DOHH2 (cell line): ENCODE measurements around the gene ARFIP2.
A peak's percentile ranks its signal among the peaks of the same experiment; 100 is the strongest.

Source experiments
- H3F3A ChIP-seq: fragments of 200-600 bp; sonication (generic), shearing (Covaris generic); 2 replicates; pipeline ENCODE4 v1.6.0; 2016; ENCODE audit warnings: antibody characterized with exemption, mild to moderate bottlenecking; ENCODE audit not compliant: control insufficient read depth, insufficient read depth
- H3K27ac ChIP-seq: fragments of 200-600 bp; sonication (generic); 2 replicates; pipeline ENCODE4 v1.5.1; 2014; ENCODE audit warnings: low read depth, mild to moderate bottlenecking, low read length, moderate library complexity
- H3K27me3 ChIP-seq: fragments of 200-600 bp; sonication (generic); 2 replicates; pipeline ENCODE4 v1.6.1; 2014; ENCODE audit warnings: mild to moderate bottlenecking, low read length, mixed read lengths; ENCODE audit not compliant: control insufficient read depth
- H3K36me3 ChIP-seq: fragments of 200-600 bp; sonication (generic); 2 replicates; pipeline ENCODE4 v1.6.1; 2014; ENCODE audit warnings: mild to moderate bottlenecking, low read length, moderate library complexity, mixed read lengths; ENCODE audit not compliant: control insufficient read depth
- H3K4me1 ChIP-seq: fragments of 200-600 bp; sonication (generic); 2 replicates; pipeline ENCODE4 v1.6.1; 2014; ENCODE audit warnings: mild to moderate bottlenecking, low read length, mixed read lengths; ENCODE audit not compliant: control insufficient read depth
- H3K4me2 ChIP-seq: fragments of 200-600 bp; sonication (generic); 2 replicates; pipeline ENCODE4 v1.6.0; 2014; ENCODE audit warnings: mild to moderate bottlenecking, low read length, moderate library complexity
- H3K4me3 ChIP-seq: fragments of 200-600 bp; sonication (generic); 2 replicates; pipeline ENCODE4 v1.5.1; 2014; ENCODE audit warnings: mild to moderate bottlenecking, low read length, mixed read lengths
- H3K79me2 ChIP-seq: fragments of 200-600 bp; sonication (generic); 2 replicates; pipeline ENCODE4 v1.6.1; 2014; ENCODE audit warnings: mild to moderate bottlenecking, low read length, mixed read lengths; ENCODE audit not compliant: control insufficient read depth
- H3K9me2 ChIP-seq: fragments of 200-600 bp; sonication (generic); replicated peaks from 2 replicates; pipeline ENCODE4 v1.6.1; 2014; ENCODE audit warnings: mild to moderate bottlenecking, low read length, mixed read lengths; ENCODE audit not compliant: control insufficient read depth
- H3K9me3 ChIP-seq: fragments of 200-600 bp; sonication (generic); 2 replicates; pipeline ENCODE4 v1.6.1; 2014; ENCODE audit warnings: antibody characterized with exemption, low read length, mixed read lengths; ENCODE audit not compliant: control insufficient read depth, insufficient read depth
- H4K20me1 ChIP-seq: fragments of 200-600 bp; sonication (generic); 2 replicates; pipeline ENCODE4 v1.6.0; 2014; ENCODE audit warnings: low read depth, mild to moderate bottlenecking, antibody characterized with exemption, low read length, moderate library complexity; ENCODE audit not compliant: control insufficient read depth, insufficient read depth
- CTCF ChIP-seq: fragments of 200-600 bp; sonication (generic); IDR thresholded peaks from one replicate; pipeline ENCODE4 v1.5.1; 2014; ENCODE audit warnings: antibody characterized with exemption, mild to moderate bottlenecking, low read depth, low read length; ENCODE audit not compliant: poor library complexity, severe bottlenecking
- EZH2phosphoT487 ChIP-seq: fragments of 200-600 bp; sonication (generic); IDR thresholded peaks from 2 replicates; pipeline ENCODE4 v1.6.1; 2017; ENCODE audit warnings: borderline replicate concordance, mild to moderate bottlenecking, antibody characterized with exemption, low read length, moderate library complexity, mixed read lengths

Gene ARFIP2

GRCh38 chr11:6516865-6517264, 35.7 kb upstream of the ARFIP2 start:
- H3K79me2 ChIP-seq: no peaks in the 10 kb centered on the region
- no peaks in the 10 kb centered on the region for H3K27me3 ChIP-seq
- H3K4me3 ChIP-seq: no peak overlapping the region
- no peaks in the 10 kb centered on the region for H3K9me2 ChIP-seq
- H3K4me1 ChIP-seq: no peaks in the 10 kb centered on the region
- peaks cover 31% of the 10 kb centered on the region for H3K36me3 ChIP-seq
- H4K20me1 ChIP-seq: no peaks in the 10 kb centered on the region
- H3K9me3 ChIP-seq: no peaks in the 10 kb centered on the region
- H3F3A ChIP-seq: no peaks in the 10 kb centered on the region
- no peak overlapping the region for H3K4me2 ChIP-seq
- TF ChIP-seq CTCF: no peak
- no peak for TF ChIP-seq EZH2phosphoT487
- H3K27ac ChIP-seq: no peak overlapping the region

- Histone ChIP-seq H3K79me2 (no peaks in the 10 kb centered on the region), H3K36me3 (peaks cover 21% of the 10 kb centered on the region), H3K4me3 (no peak overlapping the region), H3K9me3 (no peaks in the 10 kb centered on the region), H3K4me1 (no peaks in the 10 kb centered on the region), H3K27me3 (no peaks in the 10 kb centered on the region), H4K20me1 (no peaks in the 10 kb centered on the region; the same call in 1 of the 2 replicates), H3K27ac (no peak overlapping the region), H3K9me2 (no peaks in the 10 kb centered on the region), H3K4me2 (no peak overlapping the region), H3F3A (no peaks in the 10 kb centered on the region)
- peak; percentile 89 for TF ChIP-seq CTCF
- TF ChIP-seq EZH2phosphoT487: no peak
Measured at GRCh38 chr11:6505577-6506240, 24.6 kb upstream of the ARFIP2 start.

GRCh38 chr11:6504166-6504565, 23.0 kb upstream of the ARFIP2 start:
- Histone ChIP-seq H3K27me3 (no peaks in the 10 kb centered on the region), H3F3A (no peaks in the 10 kb centered on the region), H3K9me3 (no peaks in the 10 kb centered on the region), H3K27ac (no peak overlapping the region), H3K4me2 (no peak overlapping the region), H3K4me1 (no peaks in the 10 kb centered on the region), H3K4me3 (no peak overlapping the region), H3K36me3 (peaks cover 20% of the 10 kb centered on the region), H3K79me2 (no peaks in the 10 kb centered on the region), H3K9me2 (no peaks in the 10 kb centered on the region), H4K20me1 (no peaks in the 10 kb centered on the region; the same call in 1 of the 2 replicates)
- TF ChIP-seq EZH2phosphoT487: no peak
- TF ChIP-seq CTCF: no peak
